Naive thymus-derived CD8-positive, alpha-beta T cell (primary cell): Measurements from ENCODE around the gene MIPEP. TPM values are rescaled to one million over a fixed set of nuclear protein-coding genes. Genes with fewer than 3 reads are reported as not detected.
A peak's percentile ranks its signal among the peaks of the same experiment; 100 is the strongest.

Experiments
- ATAC-seq, 2 donors: fragments of 150-1000 bp; cut with Tn5 transposase in 1 of 2; sonication (Bioruptor Pico), chemical (Tn5 transposase) in 1 of 2; 1 replicate in 1 of 2; 2 replicates in 1 of 2; pipeline ENCODE4 v1.10.0; 2021; ENCODE audit warnings: mild to moderate bottlenecking in 2 of 2, moderate library complexity in 2 of 2
- POLR2A ChIA-PET: fragments of 350-600 bp; sonication (Branson Sonifier 250); formaldehyde crosslinking; loops from one replicate; lab custom pipeline; 2021; ENCODE audit warnings: antibody characterized with exemption; lab: Charles Lee
- DNase-seq, 10 donors: peaks; one replicate each; pipeline versions ENCODE4 v3.0.0 to v3.0.0-alpha.2; 2020 to 2022
- H3K27ac Mint-ChIP-seq, 10 donors: one replicate each; pipeline ENCODE4 v1.8.0; 2020 to 2022; ENCODE audit warnings: mild to moderate bottlenecking in 10 of 10, mixed read lengths in 10 of 10, moderate library complexity in 4 of 10, inconsistent platforms in 1 of 10
- H3K27me3 Mint-ChIP-seq, 5 donors: one replicate each; pipeline ENCODE4 v1.8.0; 2021 to 2022; ENCODE audit warnings: mixed read lengths in 5 of 5
- H3K36me3 Mint-ChIP-seq, 3 donors: one replicate each; pipeline ENCODE4 v1.8.0; 2020 to 2022; ENCODE audit warnings: mixed read lengths in 3 of 3, mild to moderate bottlenecking in 2 of 3, inconsistent platforms in 1 of 3
- H3K4me1 Mint-ChIP-seq, 4 donors: one replicate each; pipeline ENCODE4 v1.8.0; 2021 to 2022; ENCODE audit warnings: mixed read lengths in 4 of 4
- H3K4me3 Mint-ChIP-seq, 10 donors: one replicate each; pipeline ENCODE4 v1.8.0; 2020 to 2022; ENCODE audit warnings: mild to moderate bottlenecking in 10 of 10, mixed read lengths in 10 of 10, moderate library complexity in 6 of 10, inconsistent platforms in 1 of 10
- H3K9me3 Mint-ChIP-seq, 9 donors: one replicate each; pipeline ENCODE4 v1.8.0; 2020 to 2022; ENCODE audit warnings: mixed read lengths in 9 of 9, mild to moderate bottlenecking in 3 of 9, inconsistent platforms in 1 of 9, moderate library complexity in 1 of 9
- polyA plus RNA-seq, 3 donors: library from polyadenylated mRNA; unstranded; fragments of 300-500 nt; fragmentation: Illumina TruSeq; gene quantifications; one replicate each; pipeline ENCODE4 v1.2.3, GENCODE V29; 2021
- total RNA-seq, 8 experiments: library from RNA in 2 of 8; stranded (reverse) in 2 of 8; gene quantifications; one replicate each; pipeline ENCODE4 v1.2.3 and lab custom pipeline; 2021 to 2026

MIPEP gene
- total and polyA plus RNA-seq, 5 experiments from 2014 or later = 9.4 to 16.6 (median 14.0) TPM

DNA sequence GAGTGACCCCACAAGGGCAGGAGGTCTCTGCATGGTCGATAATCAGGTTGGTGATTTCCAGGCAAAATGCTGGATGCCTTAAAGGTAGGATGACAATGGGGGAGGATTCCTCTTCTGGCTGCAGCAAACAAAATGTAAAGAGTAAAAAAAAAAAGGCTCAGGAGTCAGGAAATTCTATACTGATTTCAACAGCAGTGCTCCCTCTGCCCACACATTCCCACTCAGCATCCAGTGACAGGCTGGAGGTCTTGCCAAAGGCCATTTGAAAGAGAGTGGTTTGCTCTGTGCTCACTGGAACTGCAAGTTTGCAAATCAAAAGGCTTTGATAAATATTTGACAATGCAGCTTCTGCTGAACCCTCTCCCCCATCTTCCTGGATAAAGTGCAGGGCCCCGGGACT lies 183.6 kb downstream of the MIPEP start:
- peak overlapping the region in 2 of 10 donors; percentile 15 to 24 for H3K27ac Mint-ChIP-seq
- H3K36me3 Mint-ChIP-seq = no peaks in the 10 kb centered on the region
- no peak for DNase-seq
- POLR2A ChIA-PET = no interaction called here
- H3K9me3 Mint-ChIP-seq = no peaks in the 10 kb centered on the region
- ATAC-seq = no peak
- H3K27me3 Mint-ChIP-seq = no peaks in the 10 kb centered on the region
- H3K4me3 Mint-ChIP-seq = no peak overlapping the region
- no peaks in the 10 kb centered on the region for H3K4me1 Mint-ChIP-seq

DNA sequence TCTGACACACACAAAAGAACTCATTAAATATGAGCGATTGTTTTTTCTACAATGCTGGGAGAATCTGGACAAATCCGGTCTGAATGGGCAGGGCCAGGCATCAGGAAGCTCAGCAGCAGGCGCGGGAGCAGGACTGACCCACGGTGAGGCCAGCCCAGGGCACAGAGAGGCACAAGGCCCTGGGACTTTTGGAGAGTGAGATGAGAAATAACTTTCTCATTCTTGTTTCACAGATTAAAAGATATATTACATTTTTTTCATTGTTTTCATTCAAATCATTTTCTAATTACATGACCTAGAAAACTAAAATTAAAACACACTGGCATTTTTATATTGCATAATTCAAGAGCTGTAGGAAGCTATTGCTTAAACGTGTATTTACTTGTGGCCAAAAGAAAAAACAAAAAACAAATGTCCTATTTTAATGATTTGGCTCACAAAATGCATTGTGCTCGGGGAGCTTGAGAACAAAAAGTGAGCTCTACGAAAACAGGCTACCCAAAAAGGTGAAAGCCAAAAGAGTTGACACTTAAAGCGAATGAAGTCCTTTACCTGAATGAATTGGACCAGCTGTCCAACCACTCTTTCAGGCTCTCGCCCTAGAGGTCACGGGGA lies 185.8 kb downstream of the MIPEP start:
- H3K36me3 Mint-ChIP-seq = no peaks in the 10 kb centered on the region
- POLR2A ChIA-PET = no interaction called here
- ATAC-seq (no peak), DNase-seq (no peak)
- H3K9me3 Mint-ChIP-seq = no peaks in the 10 kb centered on the region
- no peaks in the 10 kb centered on the region for H3K27me3 Mint-ChIP-seq
- no peak overlapping the region for H3K27ac Mint-ChIP-seq
- no peaks in the 10 kb centered on the region for H3K4me1 Mint-ChIP-seq
- H3K4me3 Mint-ChIP-seq = no peak overlapping the region

DNA sequence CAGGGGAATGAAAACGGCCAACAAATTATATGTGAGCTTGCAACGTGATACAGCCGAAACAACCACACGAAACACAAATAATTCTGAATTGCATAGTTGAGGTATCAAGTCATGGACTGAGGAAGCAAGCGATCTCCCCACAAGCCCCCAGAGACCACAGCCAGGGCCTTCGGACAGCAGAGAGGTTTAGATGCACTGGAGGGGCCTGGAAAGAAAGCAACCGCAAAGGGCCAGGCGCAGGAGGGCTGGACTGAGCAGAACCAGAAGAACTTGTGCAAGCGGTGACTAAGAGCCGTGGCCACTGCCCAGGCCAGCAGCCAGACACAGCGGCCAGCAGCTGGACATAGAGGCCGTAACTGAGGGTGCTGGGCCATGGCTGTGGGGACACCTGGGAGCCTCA lies 187.6 kb downstream of the MIPEP start:
- Mint-ChIP-seq H3K9me3 (no peaks in the 10 kb centered on the region), H3K4me3 (no peak overlapping the region), H3K4me1 (peaks cover under 1 to 13% (median 10%) of the 10 kb centered on the region in 4 donors), H3K27me3 (no peaks in the 10 kb centered on the region), H3K27ac (no peak overlapping the region), H3K36me3 (no peaks in the 10 kb centered on the region)
- ATAC-seq (no peak), DNase-seq (no peak)
- POLR2A ChIA-PET = no interaction called here

DNA sequence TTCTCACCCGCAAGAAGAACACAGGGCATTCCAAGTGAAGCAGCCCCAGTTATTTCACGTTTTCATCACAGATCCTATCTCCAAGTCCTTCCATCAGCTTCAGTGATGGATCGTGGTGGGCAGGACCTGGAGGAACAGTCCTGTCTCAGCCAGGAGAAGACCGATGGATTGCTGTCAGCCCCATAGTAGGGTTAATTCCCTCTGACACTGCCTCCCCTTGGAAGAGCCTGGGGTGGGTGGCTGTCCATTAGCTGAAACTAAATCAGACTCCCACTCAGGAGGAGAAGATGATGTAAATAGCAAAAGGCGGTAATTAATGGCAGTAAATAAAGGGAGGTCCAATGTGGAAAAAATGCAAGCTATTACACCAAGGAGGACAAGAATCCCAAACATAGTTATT lies 188.0 kb downstream of the MIPEP start:
- Mint-ChIP-seq H3K4me1 (peaks cover 5 to 17% (median 15%) of the 10 kb centered on the region in 4 donors), H3K4me3 (no peak overlapping the region), H3K27me3 (no peaks in the 10 kb centered on the region), H3K36me3 (no peaks in the 10 kb centered on the region), H3K9me3 (no peaks in the 10 kb centered on the region), H3K27ac (no peak overlapping the region)
- POLR2A ChIA-PET = no interaction called here
- DNase-seq (no peak), ATAC-seq (no peak)

DNA sequence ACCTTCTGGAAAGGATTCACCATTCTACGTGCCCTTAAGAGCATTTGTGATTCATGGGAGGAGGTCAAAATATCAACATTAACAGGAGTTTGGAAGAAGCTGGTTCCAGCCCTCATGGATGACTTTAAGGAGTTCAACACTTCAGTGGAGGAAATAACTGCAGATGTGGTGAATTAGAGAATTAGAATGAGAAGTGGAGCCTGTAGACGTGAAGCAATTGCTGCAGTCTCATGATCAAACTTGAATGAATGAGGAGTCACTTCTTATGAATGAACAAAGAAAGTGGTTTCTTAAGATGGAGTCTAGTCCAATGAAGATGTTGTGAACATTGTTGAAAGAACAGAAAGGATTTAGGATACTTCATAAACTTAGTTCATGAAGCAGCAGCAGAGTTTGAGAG lies 189.9 kb downstream of the MIPEP start:
- no peaks in the 10 kb centered on the region for H3K36me3 Mint-ChIP-seq
- POLR2A ChIA-PET = interaction anchor here (1.0 kb wide), 1 partner anchor 30 kb away, joined by 3 read pairs; no protein-coding TSS in a partner anchor
- DNase-seq (no peak), ATAC-seq (no peak)
- no peak overlapping the region for H3K27ac Mint-ChIP-seq
- H3K4me1 Mint-ChIP-seq = peaks cover 11 to 28% (median 22%) of the 10 kb centered on the region in 4 donors
- no peaks in the 10 kb centered on the region for H3K27me3 Mint-ChIP-seq
- no peak overlapping the region for H3K4me3 Mint-ChIP-seq
- no peaks in the 10 kb centered on the region for H3K9me3 Mint-ChIP-seq

GRCh38 chr13:23697772-23698313 lies 191.4 kb downstream of the MIPEP start:
- H3K27ac Mint-ChIP-seq = peak overlapping the region in 3 of 10 donors; percentile 39 to 96 (median 76)
- POLR2A ChIA-PET = interaction anchor here (1.3 kb wide), 1 partner anchor 322 kb away, joined by 3 read pairs; no protein-coding TSS in a partner anchor
- DNase-seq = no peak

GRCh38 chr13:23696610-23697009 lies 192.6 kb downstream of the MIPEP start:
- POLR2A ChIA-PET = interaction anchor here (1.3 kb wide), 1 partner anchor 321 kb away, joined by 3 read pairs; no protein-coding TSS in a partner anchor
- no peaks in the 10 kb centered on the region for H3K36me3 Mint-ChIP-seq
- no peaks in the 10 kb centered on the region for H3K27me3 Mint-ChIP-seq
- no peaks in the 10 kb centered on the region for H3K9me3 Mint-ChIP-seq
- ATAC-seq = no peak
- H3K27ac Mint-ChIP-seq = peak overlapping the region; percentile 95 to 99 (median 98)
- H3K4me1 Mint-ChIP-seq = peaks cover 11 to 30% (median 22%) of the 10 kb centered on the region in 4 donors
- H3K4me3 Mint-ChIP-seq = peak overlapping the region; percentile 80 to 94 (median 88)
- DNase-seq = no peak

More at GRCh38 chr13:23697772-23698313, 191.4 kb downstream of the MIPEP start:
- Mint-ChIP-seq H3K9me3 (no peaks in the 10 kb centered on the region), H3K4me3 (peak overlapping the region in 1 of 10 donors; percentile 55), H3K4me1 (peaks cover 11 to 30% (median 22%) of the 10 kb centered on the region in 4 donors), H3K27me3 (no peaks in the 10 kb centered on the region), H3K36me3 (no peaks in the 10 kb centered on the region)
- no peak for ATAC-seq

GRCh38 chr13:23695711-23696464 lies 193.3 kb downstream of the MIPEP start:
- POLR2A ChIA-PET = interaction anchor here (1.3 kb wide), 1 partner anchor 320 kb away, joined by 3 read pairs; no protein-coding TSS in a partner anchor
- Mint-ChIP-seq H3K4me1 (peaks cover 11 to 30% (median 22%) of the 10 kb centered on the region in 4 donors), H3K36me3 (no peaks in the 10 kb centered on the region), H3K9me3 (no peaks in the 10 kb centered on the region), H3K27ac (peak overlapping the region; percentile 95 to 99 (median 98)), H3K4me3 (peak overlapping the region; percentile 80 to 94 (median 88)), H3K27me3 (no peaks in the 10 kb centered on the region)
- ATAC-seq = peak; percentile 93
- DNase-seq = peak; percentile 21 to 86 (median 56)

GRCh38 chr13:23695196-23695595 lies 194.0 kb downstream of the MIPEP start:
- peak overlapping the region in 4 of 10 donors; percentile 56 to 88 (median 78) for H3K27ac Mint-ChIP-seq
- ATAC-seq = no peak
- H3K9me3 Mint-ChIP-seq = no peaks in the 10 kb centered on the region
- H3K27me3 Mint-ChIP-seq = no peaks in the 10 kb centered on the region
- H3K4me3 Mint-ChIP-seq = peak overlapping the region in 6 of 10 donors; percentile 47 to 84 (median 58)
- DNase-seq = no peak
- no peaks in the 10 kb centered on the region for H3K36me3 Mint-ChIP-seq
- POLR2A ChIA-PET = no interaction called here
- peaks cover 11 to 30% (median 22%) of the 10 kb centered on the region in 4 donors for H3K4me1 Mint-ChIP-seq

DNA sequence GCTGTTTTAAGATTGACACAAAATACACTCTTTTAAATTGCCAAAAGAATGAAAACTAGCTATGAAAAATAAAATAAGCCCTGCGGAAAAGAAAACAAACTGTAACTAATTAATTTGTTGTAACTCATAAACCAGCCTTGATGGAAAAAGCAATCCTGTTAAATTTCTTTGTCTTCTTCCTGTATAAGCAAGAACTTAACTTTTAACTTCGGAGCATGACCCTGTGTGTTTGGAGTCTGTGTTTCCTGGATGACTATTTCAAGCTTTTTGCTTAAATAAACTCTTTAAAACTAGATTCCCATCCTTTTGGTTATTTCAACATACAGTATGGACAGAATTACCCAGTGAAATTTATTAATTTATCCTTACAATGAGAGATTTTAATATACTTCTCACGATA lies 196.4 kb downstream of the MIPEP start:
- POLR2A ChIA-PET = no interaction called here
- H3K27ac Mint-ChIP-seq = peak overlapping the region in 1 of 10 donors; percentile 14
- ATAC-seq (no peak), DNase-seq (no peak)
- no peaks in the 10 kb centered on the region for H3K27me3 Mint-ChIP-seq
- H3K9me3 Mint-ChIP-seq = no peaks in the 10 kb centered on the region
- H3K4me3 Mint-ChIP-seq = no peak overlapping the region
- H3K36me3 Mint-ChIP-seq = no peaks in the 10 kb centered on the region
- peaks cover 11 to 27% (median 21%) of the 10 kb centered on the region in 4 donors for H3K4me1 Mint-ChIP-seq

DNA sequence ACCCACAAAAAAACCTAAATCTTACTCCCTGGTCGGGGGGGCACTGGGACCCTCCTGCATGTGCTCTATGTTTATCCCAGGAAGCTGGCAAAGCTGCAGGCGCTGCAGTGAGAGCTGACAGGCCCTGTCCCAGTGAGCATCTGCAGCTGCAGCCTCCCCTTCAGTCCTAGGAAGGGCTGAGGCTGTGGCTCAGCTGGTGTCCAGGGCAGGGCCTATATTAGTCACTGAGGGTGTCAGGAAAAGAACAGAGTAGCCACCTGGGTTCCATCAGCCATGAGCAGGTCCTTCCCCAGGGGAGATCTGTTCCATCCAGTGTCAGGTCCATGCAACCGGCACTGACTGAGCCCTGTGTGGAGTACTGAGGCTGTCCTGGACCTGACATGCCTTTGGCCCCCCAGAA lies 198.5 kb downstream of the MIPEP start:
- POLR2A ChIA-PET = no interaction called here
- Mint-ChIP-seq H3K27me3 (no peaks in the 10 kb centered on the region), H3K36me3 (no peaks in the 10 kb centered on the region), H3K4me1 (peaks cover under 1 to 7% (median 2%) of the 10 kb centered on the region in 4 donors), H3K4me3 (no peak overlapping the region), H3K9me3 (peaks cover 0 to 3% (median 0%) of the 10 kb centered on the region in 9 donors), H3K27ac (no peak overlapping the region)
- DNase-seq (no peak), ATAC-seq (no peak)

DNA sequence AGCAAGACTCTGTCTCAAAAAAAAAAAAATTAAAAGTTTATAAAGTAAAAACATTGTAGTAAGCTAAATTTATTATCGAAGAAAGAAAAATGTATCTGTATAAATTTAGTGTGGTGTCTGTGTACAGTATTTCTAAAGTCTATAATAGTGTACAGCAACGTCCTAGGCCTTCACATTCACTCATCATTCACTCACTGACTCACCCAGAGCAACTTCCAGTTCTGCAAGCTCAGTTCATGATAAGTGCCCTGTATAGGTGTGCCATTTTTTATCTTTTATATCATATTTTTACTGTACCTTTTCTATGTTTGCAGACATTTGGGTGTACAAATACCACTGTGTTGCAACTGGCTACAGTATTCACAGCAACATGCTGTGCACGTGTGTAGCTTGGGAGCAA lies 200.9 kb downstream of the MIPEP start:
- peaks cover 0 to 1% (median 0%) of the 10 kb centered on the region in 5 donors for H3K27me3 Mint-ChIP-seq
- H3K4me1 Mint-ChIP-seq = no peaks in the 10 kb centered on the region
- H3K27ac Mint-ChIP-seq = no peak overlapping the region
- ATAC-seq (no peak), DNase-seq (no peak)
- H3K4me3 Mint-ChIP-seq = no peak overlapping the region
- H3K9me3 Mint-ChIP-seq = peaks cover 0 to 22% (median 7%) of the 10 kb centered on the region in 9 donors
- POLR2A ChIA-PET = interaction anchor here (0.6 kb wide), 1 partner anchor 226 kb away, joined by 3 read pairs; no protein-coding TSS in a partner anchor
- H3K36me3 Mint-ChIP-seq = peaks cover 0 to 2% (median 0%) of the 10 kb centered on the region in 3 donors
